ENCODE data around the gene GIPC2.

GRCh38 chr1:78104322-78104721, 58.6 kb downstream of the GIPC2 start:
- TF ChIP-seq CTCF (IDR thresholded peaks at IDR 0.05) (no peak), POLR2A (IDR thresholded peaks at IDR 0.05) (no peak)

All from adrenal gland (tissue), 5 donors.